COLO668 (cell line): ENCODE data around the gene SLC43A1.

Source experiments
- DNase-seq: peaks from one replicate; lab custom pipeline; 2025; ENCODE audit not compliant: unreplicated experiment; lab: John Stamatoyannopoulos, UW

The SLC43A1 gene

DNA sequence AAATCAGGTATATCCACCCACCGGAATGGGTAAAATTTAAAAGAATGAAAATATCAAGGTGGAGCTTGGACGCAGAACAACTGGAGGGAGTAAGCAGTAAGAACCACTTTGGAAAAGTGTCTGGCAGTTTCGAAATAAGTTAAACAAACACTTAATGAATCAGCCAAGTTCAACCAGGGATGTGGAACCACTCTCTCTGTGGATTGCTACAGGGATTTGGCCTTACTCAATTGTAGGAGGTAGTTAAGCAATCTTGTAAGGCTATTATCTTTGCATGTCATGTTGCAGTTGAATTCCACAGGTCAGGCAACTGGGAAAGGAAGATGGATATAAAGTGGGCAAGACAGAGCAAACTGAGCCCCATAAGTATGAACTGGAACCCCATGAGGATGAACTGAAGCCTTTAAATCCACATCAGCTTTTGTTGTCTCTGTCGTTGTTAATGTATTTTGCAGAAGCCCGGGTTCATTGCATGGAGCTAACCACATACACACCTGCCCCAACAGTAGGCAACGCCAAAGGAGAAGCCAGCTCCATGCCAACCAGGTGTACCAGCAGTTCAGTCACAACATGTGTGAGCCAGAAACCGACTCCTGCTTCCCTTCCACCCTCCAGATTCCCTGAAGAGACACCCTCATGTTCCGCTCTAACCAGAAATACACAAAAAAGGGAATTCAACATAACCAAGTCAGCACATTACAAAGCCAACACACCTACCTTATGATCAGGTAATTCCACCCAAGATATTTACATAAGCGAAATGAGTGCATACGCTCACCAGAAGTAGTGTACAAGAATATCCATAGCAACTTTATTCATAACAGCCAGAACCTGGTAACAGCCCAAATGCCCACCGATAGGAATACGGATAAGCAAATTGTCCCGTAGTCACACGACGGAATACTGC is 80.6 kb downstream of the SLC43A1 start:
- DNase-seq, result peak; percentile 13
